Mesothelial cell of epicardium (in vitro differentiated cells): Measurements from ENCODE around the gene LRMDA. TPM values are rescaled to one million over a fixed set of nuclear protein-coding genes. Genes with fewer than 3 reads are reported as not detected.

Experiments
- DNase-seq, 2 experiments: peaks; one replicate each; pipeline ENCODE4 v3.0.0; 2021; ENCODE audit warnings: low spot score in 2 of 2; ENCODE audit not compliant: unreplicated experiment in 2 of 2
- H3K27ac Mint-ChIP-seq: 2 replicates; pipeline ENCODE4 v1.8.0; 2021; ENCODE audit warnings: mixed read lengths
- H3K27me3 Mint-ChIP-seq: 2 replicates; pipeline ENCODE4 v1.8.0; 2021; ENCODE audit warnings: low read depth, mixed read lengths
- H3K36me3 Mint-ChIP-seq: 2 replicates; pipeline ENCODE4 v1.8.0; 2021; ENCODE audit warnings: mixed read lengths
- H3K4me1 Mint-ChIP-seq: 2 replicates; pipeline ENCODE4 v1.8.0; 2021; ENCODE audit warnings: mixed read lengths
- H3K4me3 Mint-ChIP-seq: 2 replicates; pipeline ENCODE4 v1.8.0; 2021; ENCODE audit warnings: mild to moderate bottlenecking, moderate library complexity, mixed read lengths
- H3K9me3 Mint-ChIP-seq: 2 replicates; pipeline ENCODE4 v1.8.0; 2021; ENCODE audit warnings: mixed read lengths
- CTCF ChIP-seq: fragments of 200-600 bp; sonication (generic); IDR thresholded peaks from one replicate; pipeline ENCODE4 v1.5.0; 2021; ENCODE audit warnings: antibody characterized with exemption; ENCODE audit not compliant: unreplicated experiment
- total RNA-seq: library from RNA; stranded (reverse); gene quantifications from 3 replicates; pipeline ENCODE4 v1.2.1, GENCODE V29; 2021

Gene LRMDA
- total RNA-seq, 1 donor from 2014 or later, result 2.0 TPM

GRCh38 chr10:76396134-76396533, 964.7 kb downstream of the LRMDA start:
- DNase-seq, result no peak
- H3K4me1 Mint-ChIP-seq, result peaks cover 25% of the 10 kb centered on the region
- no peaks in the 10 kb centered on the region for H3K36me3 Mint-ChIP-seq
- no peaks in the 10 kb centered on the region for H3K9me3 Mint-ChIP-seq
- no peak for TF ChIP-seq CTCF
- H3K27ac Mint-ChIP-seq, result no peak overlapping the region
- no peaks in the 10 kb centered on the region for H3K27me3 Mint-ChIP-seq
- no peak overlapping the region for H3K4me3 Mint-ChIP-seq

GRCh38 chr10:76397181-76398042, 966.0 kb downstream of the LRMDA start:
- DNase-seq, result no peak
- no peaks in the 10 kb centered on the region for H3K27me3 Mint-ChIP-seq
- no peak for TF ChIP-seq CTCF
- H3K36me3 Mint-ChIP-seq, result no peaks in the 10 kb centered on the region
- H3K4me1 Mint-ChIP-seq, result peaks cover 25% of the 10 kb centered on the region
- peak overlapping the region; percentile 80 for H3K27ac Mint-ChIP-seq
- H3K9me3 Mint-ChIP-seq, result no peaks in the 10 kb centered on the region
- no peak overlapping the region for H3K4me3 Mint-ChIP-seq

- no peaks in the 10 kb centered on the region for H3K27me3 Mint-ChIP-seq
- H3K4me1 Mint-ChIP-seq, result peaks cover 25% of the 10 kb centered on the region
- H3K4me3 Mint-ChIP-seq, result no peak overlapping the region
- no peak for DNase-seq
- H3K9me3 Mint-ChIP-seq, result no peaks in the 10 kb centered on the region
- H3K27ac Mint-ChIP-seq, result peak overlapping the region; percentile 2
- no peak for TF ChIP-seq CTCF
- no peaks in the 10 kb centered on the region for H3K36me3 Mint-ChIP-seq
These were observed 966.8 kb downstream of the LRMDA start for GRCh38 chr10:76398043-76398710.

GRCh38 chr10:76399226-76399625, 967.8 kb downstream of the LRMDA start:
- H3K4me1 Mint-ChIP-seq, result peaks cover 25% of the 10 kb centered on the region
- H3K27me3 Mint-ChIP-seq, result no peaks in the 10 kb centered on the region
- H3K36me3 Mint-ChIP-seq, result no peaks in the 10 kb centered on the region
- H3K9me3 Mint-ChIP-seq, result peaks cover 3% of the 10 kb centered on the region
- H3K27ac Mint-ChIP-seq, result no peak overlapping the region
- no peak for TF ChIP-seq CTCF
- no peak overlapping the region for H3K4me3 Mint-ChIP-seq
- DNase-seq, result no peak

DNA sequence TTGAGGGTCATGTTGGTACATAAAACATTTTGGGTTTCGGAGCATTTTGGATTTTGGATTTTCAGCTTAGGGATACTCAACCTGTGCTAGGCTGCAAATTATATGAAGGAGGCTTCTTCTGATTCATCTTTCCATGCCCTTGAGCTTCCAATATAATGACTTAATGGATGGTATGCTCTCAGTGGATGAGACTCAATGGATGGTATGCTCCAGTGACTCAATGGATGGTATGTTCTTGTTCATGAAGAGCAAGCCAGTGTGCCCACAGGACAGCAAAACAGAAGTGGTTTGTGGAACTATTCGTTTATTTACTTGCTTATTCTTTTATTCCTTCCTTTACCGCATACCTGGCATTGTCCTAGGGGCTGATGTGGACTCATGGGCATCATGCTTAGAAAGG, 969.6 kb downstream of the LRMDA start:
- Mint-ChIP-seq H3K36me3 (no peaks in the 10 kb centered on the region), H3K27me3 (no peaks in the 10 kb centered on the region), H3K4me3 (no peak overlapping the region), H3K4me1 (peaks cover 23% of the 10 kb centered on the region), H3K27ac (no peak overlapping the region), H3K9me3 (peaks cover 14% of the 10 kb centered on the region)
- no peak for TF ChIP-seq CTCF
- DNase-seq, result no peak
